Mucosa of gallbladder (tissue), 1 donor: ENCODE measurements around the gene PVALEF. TPM values are rescaled to one million over a fixed set of nuclear protein-coding genes. Genes with fewer than 3 reads are reported as not detected.

Source experiments
- DNase-seq: peaks from one replicate; pipeline ENCODE4 v3.0.0-alpha.2; 2020; ENCODE audit warnings: low spot score
- total RNA-seq: library from RNA; stranded (reverse); gene quantifications from one replicate; pipeline ENCODE4 v1.2.1, GENCODE V29; 2021
- donor health status: DM: no; HTN: no; CAD: no.

Gene PVALEF
- total RNA-seq, 1 donor from 2014 or later: not detected

- DNase-seq: no peak
These were observed 17.3 kb downstream of the PVALEF start for GRCh38 chr17:81182596-81182995.

DNA sequence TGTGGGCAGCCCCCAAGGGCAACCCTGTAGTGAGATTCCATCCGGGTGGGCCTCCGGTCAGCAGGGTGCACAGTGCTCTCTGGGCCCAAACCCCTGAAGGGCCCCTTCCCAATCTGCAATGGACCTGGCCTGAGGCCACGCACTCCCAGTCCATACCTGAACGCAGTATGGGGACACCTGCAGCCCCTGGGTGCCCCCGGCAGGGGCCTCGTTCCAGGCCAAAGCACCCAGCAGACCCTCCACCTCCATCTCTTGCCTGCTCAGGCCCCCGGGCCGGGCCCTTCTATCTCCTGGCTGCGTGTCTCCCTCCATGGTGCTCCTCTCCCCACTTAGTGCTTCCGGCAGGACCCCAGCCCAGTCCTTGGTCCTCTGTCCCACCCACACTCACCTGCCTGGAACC is 18.0 kb downstream of the PVALEF start:
- no peak for DNase-seq

GRCh38 chr17:81183807-81184206 is 18.5 kb downstream of the PVALEF start:
- DNase-seq: no peak

DNA sequence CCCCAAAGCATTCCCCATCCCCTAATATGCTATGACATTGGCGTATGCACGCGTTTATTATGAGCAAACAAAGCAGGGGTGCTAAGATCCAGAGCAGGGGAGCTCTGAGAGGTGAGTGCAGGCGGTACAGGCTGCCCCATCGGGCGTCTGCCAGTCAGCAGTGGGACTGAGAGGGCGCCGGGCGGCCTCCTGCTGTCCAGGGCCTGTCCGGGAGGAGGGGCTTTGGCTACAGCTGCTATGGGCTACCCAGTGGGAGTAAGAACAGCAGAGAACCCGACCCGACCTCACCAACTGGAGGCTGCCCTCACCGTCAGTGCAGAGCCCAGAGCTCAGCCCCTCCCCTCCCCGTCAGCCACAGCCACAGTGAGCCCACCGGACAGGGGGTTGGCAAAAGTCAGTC is 19.2 kb downstream of the PVALEF start:
- DNase-seq: no peak

DNA sequence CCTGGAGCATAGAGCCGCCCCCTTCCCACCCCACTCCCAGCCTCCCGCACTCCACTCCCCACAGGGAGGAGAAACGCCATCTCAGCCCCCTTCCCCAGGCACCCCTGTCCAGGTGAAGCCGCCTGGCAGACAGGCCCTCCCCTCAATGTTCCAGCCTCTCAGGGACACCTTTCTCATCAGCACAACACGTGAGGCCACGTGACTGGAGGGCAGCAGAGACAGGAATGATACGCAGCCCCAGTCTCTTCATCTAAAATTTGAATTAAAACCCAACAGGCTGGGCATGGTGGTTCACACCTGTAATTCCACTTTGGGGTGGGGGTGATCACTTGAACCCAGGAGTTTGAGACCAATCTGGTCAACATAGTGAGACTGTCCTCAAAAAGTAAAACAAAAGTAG is 20.9 kb downstream of the PVALEF start:
- DNase-seq: no peak

GRCh38 chr17:81187120-81187519 is 21.8 kb downstream of the PVALEF start:
- DNase-seq: no peak

GRCh38 chr17:81187586-81188490 is 22.5 kb downstream of the PVALEF start:
- no peak for DNase-seq

DNA sequence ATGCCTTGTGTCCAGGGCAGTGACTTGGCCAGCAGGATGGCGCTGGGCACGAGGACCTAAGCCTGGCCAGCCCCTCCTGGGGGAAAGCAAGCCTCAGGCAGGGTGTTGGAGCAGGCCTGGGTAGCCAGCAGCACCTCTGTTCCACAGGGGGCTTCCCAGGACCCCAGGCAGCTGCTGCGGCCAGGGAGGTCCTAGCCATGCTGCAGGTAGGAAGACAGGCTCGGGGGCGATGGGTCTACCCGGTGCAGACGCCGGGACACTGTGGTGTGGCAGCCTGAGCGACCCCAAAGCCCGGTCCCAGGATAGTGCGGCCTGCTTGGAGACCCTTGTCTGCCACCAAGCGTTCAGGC is 23.2 kb downstream of the PVALEF start:
- DNase-seq: no peak

- no peak for DNase-seq
These were observed 23.7 kb downstream of the PVALEF start for GRCh38 chr17:81189016-81189415.

- DNase-seq: no peak
These were observed 24.6 kb downstream of the PVALEF start for GRCh38 chr17:81189670-81190530.

- no peak for DNase-seq
These were observed 25.3 kb downstream of the PVALEF start for GRCh38 chr17:81190591-81190990.

DNA sequence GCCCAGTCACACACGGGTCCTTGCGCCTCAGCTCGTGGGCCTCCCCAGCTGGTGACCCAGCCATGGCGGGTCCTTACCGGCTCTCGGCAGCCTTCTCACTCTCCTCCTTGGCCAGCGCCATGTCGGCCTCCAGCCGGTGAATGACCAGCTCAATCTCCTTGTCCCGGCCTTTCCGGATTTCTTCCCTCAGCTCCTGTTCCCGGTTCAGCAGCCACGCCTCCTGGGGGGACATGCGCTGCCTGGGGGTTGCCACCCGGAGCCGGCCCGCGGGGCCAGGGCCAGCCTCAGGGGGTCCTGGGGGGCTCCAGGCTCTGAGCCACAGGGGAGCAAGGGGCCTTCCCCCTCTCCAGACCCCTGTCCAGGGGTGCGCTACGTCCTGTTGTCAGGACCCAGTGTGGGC is 25.8 kb downstream of the PVALEF start:
- no peak for DNase-seq

- no peak for DNase-seq
These were observed 26.3 kb downstream of the PVALEF start for GRCh38 chr17:81191646-81192045.

DNA sequence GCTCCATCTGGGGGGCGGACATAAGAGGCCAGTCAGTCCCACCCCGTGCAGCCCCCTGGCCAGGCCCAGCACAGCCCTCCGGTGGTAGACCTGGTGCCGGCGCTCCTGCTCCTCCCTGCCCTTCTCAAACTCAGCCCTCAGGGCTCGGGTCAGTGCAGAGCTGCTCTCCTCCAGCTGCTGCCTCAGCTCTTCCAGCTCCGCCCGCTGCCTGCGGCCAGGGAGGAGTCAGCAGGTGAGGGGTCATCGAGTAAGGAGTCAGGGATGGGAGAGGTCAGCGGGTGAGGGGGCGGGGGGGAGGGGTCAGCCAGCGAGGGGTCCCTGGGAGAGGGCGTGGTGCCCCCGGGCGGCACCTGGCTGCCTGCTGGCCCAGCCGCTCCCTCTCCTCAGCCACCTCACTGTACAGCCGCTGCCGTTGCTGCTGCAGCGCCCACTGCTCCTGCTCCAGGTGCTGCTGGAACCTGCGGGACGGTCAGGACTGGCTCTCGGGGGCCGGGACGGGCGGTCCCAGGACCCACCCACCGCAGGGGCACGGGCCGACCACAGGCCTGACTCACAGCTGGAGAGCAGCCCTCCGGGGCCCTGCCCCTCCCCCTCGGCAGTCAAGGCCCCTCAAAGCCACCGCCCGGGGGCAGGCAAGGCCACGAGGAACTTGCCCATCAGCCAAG is 27.2 kb downstream of the PVALEF start:
- no peak for DNase-seq

DNA sequence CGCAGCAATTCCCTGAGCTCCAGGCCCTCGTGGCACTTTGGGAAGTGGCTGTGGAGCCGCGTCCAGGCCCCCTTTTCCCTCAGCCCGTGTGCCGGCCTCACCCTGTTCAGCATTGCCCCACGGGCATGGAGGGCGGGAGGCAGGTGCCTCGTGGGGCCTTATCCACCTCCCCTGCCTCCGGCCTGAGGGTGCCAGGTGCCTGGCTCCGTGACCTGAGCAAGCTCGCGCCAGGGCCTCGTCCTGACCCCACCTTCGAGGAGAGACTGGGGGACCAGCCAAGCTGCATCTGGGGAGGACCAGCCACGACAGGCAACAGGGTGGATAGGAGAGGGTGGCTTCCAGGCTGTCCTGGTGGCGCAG is 27.7 kb downstream of the PVALEF start:
- DNase-seq: no peak

DNA sequence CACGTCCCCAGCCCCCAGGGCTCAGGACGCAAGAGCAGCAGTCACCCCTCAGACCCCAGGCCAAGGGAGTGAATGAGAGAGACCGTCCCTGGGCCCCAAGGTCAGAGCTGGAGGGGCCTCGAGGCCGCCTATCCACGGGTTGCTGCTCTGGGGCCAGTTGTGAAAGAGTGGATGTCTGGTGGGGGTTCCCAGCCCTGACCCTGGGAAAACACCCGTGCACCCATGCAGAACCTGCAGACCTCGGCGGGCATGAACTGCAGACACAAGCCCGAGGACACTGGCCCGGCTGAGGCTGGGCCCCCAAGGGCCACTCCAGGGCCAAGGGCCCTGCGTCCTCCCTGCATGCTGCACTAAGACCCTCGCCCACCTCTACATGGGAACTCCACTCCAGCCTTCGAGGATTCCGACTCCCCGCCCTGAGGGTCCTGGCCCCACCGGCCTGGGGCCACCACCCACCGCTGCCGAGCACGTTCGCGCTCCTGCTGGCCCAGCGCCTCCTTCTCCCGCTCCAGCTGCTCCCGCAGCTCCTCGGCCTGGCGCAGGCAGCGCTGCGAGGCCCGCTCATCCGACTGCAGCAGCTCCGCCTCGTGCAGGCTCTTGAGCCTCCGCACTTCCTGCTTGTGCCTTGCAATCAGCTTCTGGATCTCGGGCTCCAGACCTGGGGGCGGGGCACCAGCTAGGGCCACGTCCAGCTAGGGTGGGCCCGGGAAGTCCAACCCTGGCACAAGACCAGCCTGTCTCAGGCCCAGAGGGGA is 28.3 kb downstream of the PVALEF start:
- no peak for DNase-seq

DNA sequence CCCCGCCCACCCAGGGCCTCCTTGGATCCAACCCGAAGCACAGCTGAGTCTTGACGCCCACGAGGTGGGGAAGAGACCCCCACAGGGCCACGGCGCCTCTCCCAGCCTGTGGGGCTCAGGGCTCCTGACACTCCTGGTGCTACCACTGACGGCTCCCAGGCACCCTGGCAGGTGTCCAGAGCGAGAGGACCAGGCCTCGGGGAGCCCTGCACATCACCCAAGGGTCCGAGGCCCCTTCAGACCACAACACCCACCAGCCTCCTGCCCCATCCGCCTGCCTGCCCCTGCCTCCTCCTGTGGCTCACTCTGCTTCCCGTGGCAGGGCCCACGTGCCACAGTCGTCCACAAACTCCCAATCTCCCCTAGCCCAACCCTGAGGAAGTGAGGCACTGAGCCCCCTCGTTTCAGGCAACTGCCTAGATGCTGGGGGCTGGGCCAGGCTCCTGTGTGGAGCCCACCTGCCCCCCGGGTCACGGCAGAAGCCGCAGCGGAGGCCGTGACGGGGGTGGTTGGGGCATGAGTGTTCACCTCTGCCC is 29.0 kb downstream of the PVALEF start:
- no peak for DNase-seq

DNA sequence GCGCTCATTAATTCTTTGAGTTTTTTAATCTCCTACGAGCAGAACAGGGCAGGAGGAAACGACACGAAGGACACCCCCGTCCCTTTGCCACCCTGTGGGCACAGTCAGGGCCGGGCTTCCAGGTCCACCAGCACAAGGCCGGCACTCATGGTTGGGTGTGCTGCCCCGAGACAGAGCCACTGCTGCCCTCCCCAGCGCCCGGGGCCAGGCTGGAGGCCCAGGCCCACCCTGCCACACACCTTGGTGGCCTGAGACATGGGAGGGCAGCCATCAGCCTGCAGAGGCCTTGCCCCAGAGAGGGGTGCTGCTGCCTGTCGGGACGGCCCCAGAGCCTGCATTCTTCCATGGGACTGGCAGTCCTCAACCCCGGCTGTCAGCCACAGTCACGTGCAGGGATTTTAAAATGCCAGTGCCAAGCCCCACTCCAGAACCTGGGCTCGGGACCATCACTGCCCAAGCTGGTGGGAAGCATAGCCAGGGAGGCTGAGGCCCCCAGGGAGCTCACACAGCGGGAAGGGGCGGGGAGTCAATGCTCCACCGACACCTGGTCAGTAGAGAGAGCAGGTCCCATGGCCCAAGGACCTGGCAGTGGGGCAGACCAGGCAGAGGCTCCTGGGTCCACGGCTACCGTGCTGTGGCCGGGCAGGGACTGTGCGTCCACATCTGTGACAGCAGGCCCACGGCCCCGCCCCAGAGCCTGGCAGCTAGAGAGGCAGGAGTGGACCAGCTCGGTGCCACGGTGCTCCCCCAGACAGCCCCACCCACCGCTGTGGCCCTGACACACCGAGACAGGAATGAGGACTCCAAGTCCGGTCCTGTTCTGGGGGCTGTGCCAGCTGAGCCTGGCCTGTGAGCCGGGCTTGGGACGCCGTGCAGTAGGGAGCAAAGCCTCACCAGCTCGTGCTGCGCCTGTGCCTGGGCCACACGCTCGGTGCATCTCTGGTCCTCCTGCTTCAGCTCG is 29.9 kb downstream of the PVALEF start:
- DNase-seq: no peak

GRCh38 chr17:81195941-81196495 is 30.7 kb downstream of the PVALEF start:
- no peak for DNase-seq
